Central memory CD8-positive, alpha-beta T cell (primary cell): ENCODE data around the gene HDAC7.

Experiments
- ATAC-seq: fragments of 150-1000 bp; cut with Tn5 transposase; replicated peaks from 2 replicates; pipeline ENCODE4 v1.10.0; 2022; ENCODE audit warnings: mild to moderate bottlenecking, moderate FRiP score, moderate number of reproducible peaks; ENCODE audit not compliant: poor library complexity, severe bottlenecking; ENCODE audit errors: extremely low read depth
- DNase-seq, 2 donors: peaks; one replicate each; pipeline ENCODE4 v3.0.0; 2021; ENCODE audit warnings: low spot score in 2 of 2
- H3K27ac Mint-ChIP-seq: one replicate; pipeline ENCODE4 v1.8.0; 2022; ENCODE audit warnings: low read depth, mild to moderate bottlenecking, moderate library complexity, mixed read lengths
- H3K27me3 Mint-ChIP-seq: one replicate; pipeline ENCODE4 v1.8.0; 2022; ENCODE audit warnings: mixed read lengths
- H3K36me3 Mint-ChIP-seq: one replicate; pipeline ENCODE4 v1.8.0; 2022; ENCODE audit warnings: mild to moderate bottlenecking, moderate library complexity, mixed read lengths; ENCODE audit not compliant: insufficient read depth
- H3K4me1 Mint-ChIP-seq: one replicate; pipeline ENCODE4 v1.8.0; 2022; ENCODE audit warnings: mixed read lengths
- H3K4me3 Mint-ChIP-seq: one replicate; pipeline ENCODE4 v1.8.0; 2022; ENCODE audit warnings: mild to moderate bottlenecking, moderate library complexity, mixed read lengths
- H3K9me3 Mint-ChIP-seq: one replicate; pipeline ENCODE4 v1.8.0; 2022; ENCODE audit warnings: mixed read lengths

Gene HDAC7

GRCh38 chr12:47834199-47834903 lies 14.6 kb upstream of the HDAC7 start:
- ATAC-seq (no peak), DNase-seq (no peak)
- Mint-ChIP-seq H3K36me3 (peaks cover 3% of the 10 kb centered on the region), H3K9me3 (no peaks in the 10 kb centered on the region), H3K27ac (peak overlapping the region; percentile 81), H3K4me3 (no peak overlapping the region), H3K4me1 (peaks cover 43% of the 10 kb centered on the region), H3K27me3 (no peaks in the 10 kb centered on the region)

GRCh38 chr12:47833591-47834012 lies 13.9 kb upstream of the HDAC7 start:
- DNase-seq (no peak), ATAC-seq (no peak)

GRCh38 chr12:47832263-47832933 lies 12.7 kb upstream of the HDAC7 start:
- H3K27ac Mint-ChIP-seq: peak overlapping the region; percentile 81
- H3K9me3 Mint-ChIP-seq: no peaks in the 10 kb centered on the region
- H3K4me3 Mint-ChIP-seq: peak overlapping the region; percentile 57
- DNase-seq (no peak), ATAC-seq (peak; percentile 8)
- H3K4me1 Mint-ChIP-seq: peaks cover 34% of the 10 kb centered on the region
- no peaks in the 10 kb centered on the region for H3K27me3 Mint-ChIP-seq
- peaks cover 3% of the 10 kb centered on the region for H3K36me3 Mint-ChIP-seq

More at GRCh38 chr12:47833591-47834012, 13.9 kb upstream of the HDAC7 start:
- peak overlapping the region; percentile 81 for H3K27ac Mint-ChIP-seq
- no peaks in the 10 kb centered on the region for H3K27me3 Mint-ChIP-seq
- no peaks in the 10 kb centered on the region for H3K9me3 Mint-ChIP-seq
- peaks cover 3% of the 10 kb centered on the region for H3K36me3 Mint-ChIP-seq
- peak overlapping the region; percentile 57 for H3K4me3 Mint-ChIP-seq
- peaks cover 43% of the 10 kb centered on the region for H3K4me1 Mint-ChIP-seq

GRCh38 chr12:47829584-47829983 lies 9.9 kb upstream of the HDAC7 start:
- ATAC-seq: no peak
- no peak overlapping the region for H3K27ac Mint-ChIP-seq

GRCh38 chr12:47828976-47829482 lies 9.3 kb upstream of the HDAC7 start:
- Mint-ChIP-seq H3K36me3 (peaks cover 3% of the 10 kb centered on the region), H3K9me3 (no peaks in the 10 kb centered on the region), H3K27me3 (no peaks in the 10 kb centered on the region), H3K4me3 (no peak overlapping the region), H3K4me1 (peaks cover 42% of the 10 kb centered on the region), H3K27ac (no peak overlapping the region)
- no peak for ATAC-seq
- no peak for DNase-seq

More at GRCh38 chr12:47829584-47829983, 9.9 kb upstream of the HDAC7 start:
- Mint-ChIP-seq H3K27me3 (no peaks in the 10 kb centered on the region), H3K4me3 (no peak overlapping the region), H3K36me3 (peaks cover 3% of the 10 kb centered on the region), H3K9me3 (no peaks in the 10 kb centered on the region), H3K4me1 (peaks cover 42% of the 10 kb centered on the region)
- DNase-seq: no peak

GRCh38 chr12:47828008-47828975 lies 8.6 kb upstream of the HDAC7 start:
- no peak for ATAC-seq
- H3K27ac Mint-ChIP-seq: no peak overlapping the region
- peaks cover 3% of the 10 kb centered on the region for H3K36me3 Mint-ChIP-seq
- peaks cover 42% of the 10 kb centered on the region for H3K4me1 Mint-ChIP-seq
- DNase-seq: no peak
- H3K9me3 Mint-ChIP-seq: no peaks in the 10 kb centered on the region
- H3K4me3 Mint-ChIP-seq: no peak overlapping the region
- H3K27me3 Mint-ChIP-seq: no peaks in the 10 kb centered on the region

GRCh38 chr12:47825173-47825639 lies 5.5 kb upstream of the HDAC7 start:
- Mint-ChIP-seq H3K36me3 (peaks cover 5% of the 10 kb centered on the region), H3K27ac (peak overlapping the region; percentile 95), H3K4me3 (peak overlapping the region; percentile 51), H3K9me3 (no peaks in the 10 kb centered on the region), H3K27me3 (no peaks in the 10 kb centered on the region), H3K4me1 (peaks cover 52% of the 10 kb centered on the region)
- DNase-seq (no peak), ATAC-seq (no peak)

GRCh38 chr12:47824635-47825034 lies 4.9 kb upstream of the HDAC7 start:
- Mint-ChIP-seq H3K27ac (peak overlapping the region; percentile 95), H3K4me3 (peak overlapping the region; percentile 51), H3K4me1 (peaks cover 55% of the 10 kb centered on the region), H3K36me3 (peaks cover 5% of the 10 kb centered on the region), H3K9me3 (no peaks in the 10 kb centered on the region), H3K27me3 (no peaks in the 10 kb centered on the region)
- ATAC-seq (no peak), DNase-seq (no peak)

- no peak for DNase-seq
- Mint-ChIP-seq H3K27ac (peak overlapping the region; percentile 95), H3K9me3 (no peaks in the 10 kb centered on the region), H3K36me3 (peaks cover 5% of the 10 kb centered on the region), H3K27me3 (no peaks in the 10 kb centered on the region), H3K4me3 (peak overlapping the region; percentile 51), H3K4me1 (peaks cover 55% of the 10 kb centered on the region)
- ATAC-seq: peak; percentile 55
These were observed 4.5 kb upstream of the HDAC7 start for GRCh38 chr12:47824198-47824597.

- peaks cover 6% of the 10 kb centered on the region for H3K36me3 Mint-ChIP-seq
- peak overlapping the region; percentile 95 for H3K27ac Mint-ChIP-seq
- no peak for DNase-seq
- H3K27me3 Mint-ChIP-seq: no peaks in the 10 kb centered on the region
- no peaks in the 10 kb centered on the region for H3K9me3 Mint-ChIP-seq
- H3K4me3 Mint-ChIP-seq: peak overlapping the region; percentile 51
- H3K4me1 Mint-ChIP-seq: peaks cover 58% of the 10 kb centered on the region
- ATAC-seq: no peak
These were observed 3.9 kb upstream of the HDAC7 start for GRCh38 chr12:47823422-47824086.

- Mint-ChIP-seq H3K9me3 (no peaks in the 10 kb centered on the region), H3K4me3 (no peak overlapping the region), H3K36me3 (peaks cover 10% of the 10 kb centered on the region), H3K27me3 (no peaks in the 10 kb centered on the region), H3K4me1 (peaks cover 65% of the 10 kb centered on the region), H3K27ac (peak overlapping the region; percentile 95)
- DNase-seq: no peak
- no peak for ATAC-seq
These were observed 3.2 kb upstream of the HDAC7 start for GRCh38 chr12:47822863-47823262.

- Mint-ChIP-seq H3K27ac (peak overlapping the region; percentile 95), H3K4me1 (peaks cover 69% of the 10 kb centered on the region), H3K27me3 (no peaks in the 10 kb centered on the region), H3K4me3 (peak overlapping the region; percentile 81), H3K9me3 (no peaks in the 10 kb centered on the region), H3K36me3 (peaks cover 10% of the 10 kb centered on the region)
- DNase-seq: no peak
- ATAC-seq: no peak
These were observed 2.7 kb upstream of the HDAC7 start for GRCh38 chr12:47822401-47822800.
